Measurements from ENCODE around the gene CYSTM1. TPM values are rescaled to one million over a fixed set of nuclear protein-coding genes. Genes with fewer than 3 reads are reported as not detected.
A peak's percentile ranks its signal among the peaks of the same experiment; 100 is the strongest.

The CYSTM1 gene
- total RNA-seq, 4 donors from 2014 or later, result 44.9 to 77.6 (median 63.5) TPM

GRCh38 chr5:140236891-140237598 is 62.1 kb downstream of the CYSTM1 start:
- DNase-seq (ENCODE audit: low spot score in 2 of 2), result no peak
- peaks cover 0 to 5% (median 0%) of the 10 kb centered on the region in 3 donors for H3K36me3 ChIP-seq
- H3K27ac ChIP-seq, result no peak overlapping the region
- H3K4me3 ChIP-seq, result no peak overlapping the region
- H3K27me3 ChIP-seq, result no peaks in the 10 kb centered on the region
- TF ChIP-seq CTCF (IDR thresholded peaks at IDR 0.05) (no peak), EP300 (IDR thresholded peaks at IDR 0.05) (no peak), POLR2A (IDR thresholded peaks at IDR 0.05) (no peak)
- WGBS, 2 donors, result 77 to 84% methylated on average over 6 of the region's 6 CpGs
- H3K4me1 ChIP-seq, result peaks cover 0 to 25% (median 17%) of the 10 kb centered on the region in 4 donors
- H3K9me3 ChIP-seq, result no peaks in the 10 kb centered on the region

GRCh38 chr5:140238756-140239155 is 63.8 kb downstream of the CYSTM1 start:
- Histone ChIP-seq H3K27ac (no peak overlapping the region), H3K4me1 (peaks cover 0 to 35% (median 21%) of the 10 kb centered on the region in 4 donors), H3K4me3 (no peak overlapping the region), H3K36me3 (peaks cover 0 to 13% (median 0%) of the 10 kb centered on the region in 3 donors), H3K9me3 (no peaks in the 10 kb centered on the region), H3K27me3 (no peaks in the 10 kb centered on the region)
- no peak for TF ChIP-seq EP300 (IDR thresholded peaks at IDR 0.05)
- TF ChIP-seq CTCF (IDR thresholded peaks at IDR 0.05), result no peak
- no peak for TF ChIP-seq POLR2A (IDR thresholded peaks at IDR 0.05)
- DNase-seq (ENCODE audit: low spot score in 2 of 2), result no peak
- WGBS, 2 donors, result 88 to 94% methylated on average over 5 to 6 of the region's 6 CpGs

GRCh38 chr5:140239461-140239860 is 64.5 kb downstream of the CYSTM1 start:
- H3K27me3 ChIP-seq, result no peaks in the 10 kb centered on the region
- no peaks in the 10 kb centered on the region for H3K9me3 ChIP-seq
- H3K27ac ChIP-seq, result peak overlapping the region in 1 of 4 donors; percentile 11
- DNase-seq (ENCODE audit: low spot score in 2 of 2), result no peak
- peaks cover 0 to 13% (median 0%) of the 10 kb centered on the region in 3 donors for H3K36me3 ChIP-seq
- WGBS, 2 donors, result 89 to 90% methylated on average over 5 of the region's 5 CpGs
- no peak overlapping the region for H3K4me3 ChIP-seq
- peaks cover 0 to 38% (median 21%) of the 10 kb centered on the region in 4 donors for H3K4me1 ChIP-seq
- TF ChIP-seq EP300 (IDR thresholded peaks at IDR 0.05), result no peak
- TF ChIP-seq CTCF (IDR thresholded peaks at IDR 0.05), result no peak
- no peak for TF ChIP-seq POLR2A (IDR thresholded peaks at IDR 0.05)

GRCh38 chr5:140239939-140240700 is 65.1 kb downstream of the CYSTM1 start:
- no peak overlapping the region for H3K4me3 ChIP-seq
- no peaks in the 10 kb centered on the region for H3K9me3 ChIP-seq
- TF ChIP-seq EP300 (IDR thresholded peaks at IDR 0.05), result no peak
- TF ChIP-seq CTCF (IDR thresholded peaks at IDR 0.05), result peak; percentile 50 to 78 (median 61)
- no peak for TF ChIP-seq POLR2A (IDR thresholded peaks at IDR 0.05)
- H3K4me1 ChIP-seq, result peaks cover 0 to 45% (median 25%) of the 10 kb centered on the region in 4 donors
- peak in 1 of 2 donors; percentile 33 for DNase-seq (ENCODE audit: low spot score in 2 of 2)
- H3K36me3 ChIP-seq, result peaks cover 0 to 13% (median 0%) of the 10 kb centered on the region in 3 donors
- 46 to 48% methylated on average over 6 to 11 of the region's 11 CpGs for WGBS, 2 donors
- H3K27me3 ChIP-seq, result no peaks in the 10 kb centered on the region
- H3K27ac ChIP-seq, result peak overlapping the region in 2 of 4 donors; percentile 11 to 67
